Activated T-helper 2 cell treated with anti-CD3 and anti-CD28 coated beads, Interferon-gamma antibody, Interleukin-2, Interleukin-4, amounts not matched to agents 10 μg/mL and 5 μg/mL and 100 μg/mL, durations not matched to agents 14 hours and 24 hours and 36 hours (primary cell): ENCODE data around the gene WIPF1. TPM values are rescaled to one million over a fixed set of nuclear protein-coding genes. Genes with fewer than 3 reads are reported as not detected.

Experiments
- DNase-seq: peaks from one replicate; pipeline ENCODE4 v3.0.0; 2021; ENCODE audit warnings: low spot score
- H3K27ac Mint-ChIP-seq: one replicate; pipeline ENCODE4 v1.8.0; 2021; ENCODE audit warnings: mixed read lengths
- H3K27me3 Mint-ChIP-seq: one replicate; pipeline ENCODE4 v1.8.0; 2021; ENCODE audit warnings: low read depth, mixed read lengths
- H3K36me3 Mint-ChIP-seq: one replicate; pipeline ENCODE4 v1.8.0; 2021; ENCODE audit warnings: low read depth, mixed read lengths
- H3K4me1 Mint-ChIP-seq: one replicate; pipeline ENCODE4 v1.8.0; 2021; ENCODE audit warnings: low read depth, mixed read lengths
- H3K4me3 Mint-ChIP-seq: one replicate; pipeline ENCODE4 v1.8.0; 2021; ENCODE audit warnings: low read depth, mild to moderate bottlenecking, moderate library complexity, mixed read lengths
- H3K9me3 Mint-ChIP-seq: one replicate; pipeline ENCODE4 v1.8.0; 2021; ENCODE audit warnings: mixed read lengths
- intact Hi-C: fragments of 100-400 bp; cut with micrococcal nuclease; formaldehyde crosslinking; loops from one replicate; pipeline ENCODE4 v1.15.1; 2023
- total RNA-seq: library from RNA; stranded (reverse); gene quantifications from 2 replicates; pipeline ENCODE4 v1.2.3, GENCODE V29; 2022

Gene WIPF1
- total RNA-seq, 1 donor from 2014 or later = 287 TPM

GRCh38 chr2:174631009-174631981 lies 33.7 kb upstream of the WIPF1 start:
- Mint-ChIP-seq H3K36me3 (peaks cover 72% of the 10 kb centered on the region), H3K4me3 (peak overlapping the region; percentile 90), H3K27me3 (no peaks in the 10 kb centered on the region), H3K9me3 (no peaks in the 10 kb centered on the region), H3K27ac (peak overlapping the region; percentile 92), H3K4me1 (peaks cover 78% of the 10 kb centered on the region)
- intact Hi-C loops = loop anchor here (1.0 to 10.0 kb wide), 7 partner anchors 8 to 204 kb away; partner anchors contain the start of gene WIPF1
- DNase-seq = no peak

- Mint-ChIP-seq H3K36me3 (peaks cover 81% of the 10 kb centered on the region), H3K27ac (peak overlapping the region; percentile 44), H3K4me1 (peaks cover 76% of the 10 kb centered on the region), H3K27me3 (no peaks in the 10 kb centered on the region), H3K9me3 (no peaks in the 10 kb centered on the region), H3K4me3 (peak overlapping the region; percentile 90)
- no peak for DNase-seq
- intact Hi-C loops = loop anchor here (10.0 kb wide), 2 partner anchors 55 to 205 kb away; no protein-coding TSS in a partner anchor
Observed at GRCh38 chr2:174630107-174630506, 32.5 kb upstream of the WIPF1 start.

- Mint-ChIP-seq H3K36me3 (peaks cover 87% of the 10 kb centered on the region), H3K9me3 (no peaks in the 10 kb centered on the region), H3K4me3 (peak overlapping the region; percentile 37), H3K4me1 (peaks cover 73% of the 10 kb centered on the region), H3K27ac (peak overlapping the region; percentile 44), H3K27me3 (no peaks in the 10 kb centered on the region)
- no peak for DNase-seq
- intact Hi-C loops = no loop called here
Observed at GRCh38 chr2:174629506-174629905, 31.9 kb upstream of the WIPF1 start.

- no peaks in the 10 kb centered on the region for H3K27me3 Mint-ChIP-seq
- no peak for DNase-seq
- H3K4me1 Mint-ChIP-seq = peaks cover 79% of the 10 kb centered on the region
- H3K4me3 Mint-ChIP-seq = no peak overlapping the region
- intact Hi-C loops = no loop called here
- H3K36me3 Mint-ChIP-seq = peaks cover 93% of the 10 kb centered on the region
- no peaks in the 10 kb centered on the region for H3K9me3 Mint-ChIP-seq
- no peak overlapping the region for H3K27ac Mint-ChIP-seq
Observed at GRCh38 chr2:174628528-174629169, 31.0 kb upstream of the WIPF1 start.

GRCh38 chr2:174627216-174627615 lies 29.6 kb upstream of the WIPF1 start:
- DNase-seq = no peak
- Mint-ChIP-seq H3K27me3 (no peaks in the 10 kb centered on the region), H3K36me3 (peaks cover 92% of the 10 kb centered on the region), H3K4me1 (peaks cover 73% of the 10 kb centered on the region), H3K4me3 (no peak overlapping the region), H3K27ac (peak overlapping the region; percentile 35), H3K9me3 (no peaks in the 10 kb centered on the region)
- intact Hi-C loops = no loop called here

GRCh38 chr2:174624895-174625430 lies 27.4 kb upstream of the WIPF1 start:
- peaks cover 63% of the 10 kb centered on the region for H3K4me1 Mint-ChIP-seq
- H3K36me3 Mint-ChIP-seq = peaks cover 84% of the 10 kb centered on the region
- H3K9me3 Mint-ChIP-seq = no peaks in the 10 kb centered on the region
- no peak overlapping the region for H3K4me3 Mint-ChIP-seq
- intact Hi-C loops = no loop called here
- H3K27ac Mint-ChIP-seq = no peak overlapping the region
- no peak for DNase-seq
- no peaks in the 10 kb centered on the region for H3K27me3 Mint-ChIP-seq

- H3K9me3 Mint-ChIP-seq = no peaks in the 10 kb centered on the region
- intact Hi-C loops = loop anchor here (1.0 kb wide), 1 partner anchor 8 kb away; no protein-coding TSS in a partner anchor
- H3K27me3 Mint-ChIP-seq = no peaks in the 10 kb centered on the region
- no peak for DNase-seq
- H3K36me3 Mint-ChIP-seq = peaks cover 75% of the 10 kb centered on the region
- H3K27ac Mint-ChIP-seq = peak overlapping the region; percentile 19
- H3K4me3 Mint-ChIP-seq = no peak overlapping the region
- H3K4me1 Mint-ChIP-seq = peaks cover 57% of the 10 kb centered on the region
Observed at GRCh38 chr2:174623690-174624089, 26.1 kb upstream of the WIPF1 start.

GRCh38 chr2:174623106-174623637 lies 25.6 kb upstream of the WIPF1 start:
- peak overlapping the region; percentile 19 for H3K27ac Mint-ChIP-seq
- H3K27me3 Mint-ChIP-seq = no peaks in the 10 kb centered on the region
- H3K9me3 Mint-ChIP-seq = no peaks in the 10 kb centered on the region
- no peak for DNase-seq
- H3K36me3 Mint-ChIP-seq = peaks cover 72% of the 10 kb centered on the region
- peaks cover 56% of the 10 kb centered on the region for H3K4me1 Mint-ChIP-seq
- intact Hi-C loops = loop anchor here (1.0 kb wide), 1 partner anchor 8 kb away; no protein-coding TSS in a partner anchor
- no peak overlapping the region for H3K4me3 Mint-ChIP-seq

GRCh38 chr2:174621323-174621722 lies 23.7 kb upstream of the WIPF1 start:
- H3K27me3 Mint-ChIP-seq = no peaks in the 10 kb centered on the region
- H3K4me1 Mint-ChIP-seq = peaks cover 59% of the 10 kb centered on the region
- peak overlapping the region; percentile 44 for H3K27ac Mint-ChIP-seq
- no peak overlapping the region for H3K4me3 Mint-ChIP-seq
- intact Hi-C loops = no loop called here
- DNase-seq = no peak
- peaks cover 70% of the 10 kb centered on the region for H3K36me3 Mint-ChIP-seq
- no peaks in the 10 kb centered on the region for H3K9me3 Mint-ChIP-seq

GRCh38 chr2:174618179-174618578 lies 20.6 kb upstream of the WIPF1 start:
- H3K4me3 Mint-ChIP-seq = peak overlapping the region; percentile 59
- peaks cover 66% of the 10 kb centered on the region for H3K36me3 Mint-ChIP-seq
- peak overlapping the region; percentile 94 for H3K27ac Mint-ChIP-seq
- intact Hi-C loops = no loop called here
- no peak for DNase-seq
- no peaks in the 10 kb centered on the region for H3K9me3 Mint-ChIP-seq
- no peaks in the 10 kb centered on the region for H3K27me3 Mint-ChIP-seq
- peaks cover 61% of the 10 kb centered on the region for H3K4me1 Mint-ChIP-seq

GRCh38 chr2:174617718-174618117 lies 20.1 kb upstream of the WIPF1 start:
- Mint-ChIP-seq H3K4me1 (peaks cover 62% of the 10 kb centered on the region), H3K27me3 (no peaks in the 10 kb centered on the region), H3K9me3 (no peaks in the 10 kb centered on the region), H3K36me3 (peaks cover 67% of the 10 kb centered on the region), H3K27ac (peak overlapping the region; percentile 94), H3K4me3 (peak overlapping the region; percentile 59)
- no peak for DNase-seq
- intact Hi-C loops = loop anchor here (1.0 kb wide), 2 partner anchors 9 to 14 kb away; no protein-coding TSS in a partner anchor

GRCh38 chr2:174617120-174617519 lies 19.5 kb upstream of the WIPF1 start:
- Mint-ChIP-seq H3K36me3 (peaks cover 66% of the 10 kb centered on the region), H3K9me3 (no peaks in the 10 kb centered on the region), H3K27me3 (no peaks in the 10 kb centered on the region), H3K4me1 (peaks cover 65% of the 10 kb centered on the region), H3K4me3 (peak overlapping the region; percentile 59), H3K27ac (peak overlapping the region; percentile 94)
- intact Hi-C loops = loop anchor here (1.0 kb wide), 2 partner anchors 9 to 14 kb away; no protein-coding TSS in a partner anchor
- DNase-seq = no peak
